OCI-LY7 (cell line): ENCODE measurements around the gene SUSD5.

ENCODE experiments used
- EZH2phosphoT487 ChIP-seq: fragments of 200-600 bp; sonication (generic); IDR thresholded peaks from 2 replicates; pipeline ENCODE4 v1.6.1; 2018; ENCODE audit warnings: low read depth, borderline replicate concordance, mild to moderate bottlenecking, mixed run types, antibody characterized with exemption, low read length, moderate library complexity, mixed read lengths
- TF ChIP-seq, protein P1 (sequence below): fragments of 200-600 bp; sonication (generic); conservative IDR thresholded peaks from 2 replicates; pipeline ENCODE4 v1.5.1; 2014; ENCODE audit warnings: mild to moderate bottlenecking, antibody characterized with exemption, low read length, moderate library complexity, mixed read lengths

DNA sequence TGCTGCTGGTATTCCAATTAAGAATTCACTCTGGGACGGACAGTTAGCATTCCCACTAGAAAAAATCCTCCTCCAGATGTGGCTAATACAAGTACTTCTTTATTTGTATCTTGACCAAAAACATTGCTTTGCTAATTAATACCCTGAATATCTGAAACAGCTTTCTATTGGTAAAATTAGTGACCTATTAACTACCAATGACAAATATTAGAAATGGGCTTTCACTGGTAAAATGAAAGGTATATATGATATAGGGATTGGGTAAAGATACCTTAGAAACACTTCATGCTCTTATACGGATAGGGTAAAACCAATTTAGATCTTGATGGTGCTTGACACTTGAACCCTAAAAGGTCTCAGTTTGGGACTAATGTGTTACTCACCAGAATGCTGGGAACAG lies 52.5 kb downstream of the SUSD5 start:
- TF ChIP-seq, protein P1, sequence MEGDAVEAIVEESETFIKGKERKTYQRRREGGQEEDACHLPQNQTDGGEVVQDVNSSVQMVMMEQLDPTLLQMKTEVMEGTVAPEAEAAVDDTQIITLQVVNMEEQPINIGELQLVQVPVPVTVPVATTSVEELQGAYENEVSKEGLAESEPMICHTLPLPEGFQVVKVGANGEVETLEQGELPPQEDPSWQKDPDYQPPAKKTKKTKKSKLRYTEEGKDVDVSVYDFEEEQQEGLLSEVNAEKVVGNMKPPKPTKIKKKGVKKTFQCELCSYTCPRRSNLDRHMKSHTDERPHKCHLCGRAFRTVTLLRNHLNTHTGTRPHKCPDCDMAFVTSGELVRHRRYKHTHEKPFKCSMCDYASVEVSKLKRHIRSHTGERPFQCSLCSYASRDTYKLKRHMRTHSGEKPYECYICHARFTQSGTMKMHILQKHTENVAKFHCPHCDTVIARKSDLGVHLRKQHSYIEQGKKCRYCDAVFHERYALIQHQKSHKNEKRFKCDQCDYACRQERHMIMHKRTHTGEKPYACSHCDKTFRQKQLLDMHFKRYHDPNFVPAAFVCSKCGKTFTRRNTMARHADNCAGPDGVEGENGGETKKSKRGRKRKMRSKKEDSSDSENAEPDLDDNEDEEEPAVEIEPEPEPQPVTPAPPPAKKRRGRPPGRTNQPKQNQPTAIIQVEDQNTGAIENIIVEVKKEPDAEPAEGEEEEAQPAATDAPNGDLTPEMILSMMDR: no peak
- no peak for TF ChIP-seq EZH2phosphoT487
